Upper lobe of left lung (tissue), 4 donors: ENCODE results near the gene DHCR24.

Experiments used
- POLR2AphosphoS5 ChIP-seq, 2 donors: sonication (generic); formaldehyde crosslinking; IDR thresholded peaks; one replicate each; pipeline ENCODE4 v1.5.1; 2017; ENCODE audit warnings: antibody characterized with exemption in 2 of 2
- TF ChIP-seq, protein P1 (sequence below), 6 experiments: fragments of 450-650 bp in 4 of 6; fragments of 200-600 bp in 2 of 6; sonication (generic) in 2 of 6; IDR thresholded peaks; one replicate each; pipeline ENCODE4 v1.5.1; 2016 to 2019; ENCODE audit warnings: antibody characterized with exemption in 6 of 6

DNA sequence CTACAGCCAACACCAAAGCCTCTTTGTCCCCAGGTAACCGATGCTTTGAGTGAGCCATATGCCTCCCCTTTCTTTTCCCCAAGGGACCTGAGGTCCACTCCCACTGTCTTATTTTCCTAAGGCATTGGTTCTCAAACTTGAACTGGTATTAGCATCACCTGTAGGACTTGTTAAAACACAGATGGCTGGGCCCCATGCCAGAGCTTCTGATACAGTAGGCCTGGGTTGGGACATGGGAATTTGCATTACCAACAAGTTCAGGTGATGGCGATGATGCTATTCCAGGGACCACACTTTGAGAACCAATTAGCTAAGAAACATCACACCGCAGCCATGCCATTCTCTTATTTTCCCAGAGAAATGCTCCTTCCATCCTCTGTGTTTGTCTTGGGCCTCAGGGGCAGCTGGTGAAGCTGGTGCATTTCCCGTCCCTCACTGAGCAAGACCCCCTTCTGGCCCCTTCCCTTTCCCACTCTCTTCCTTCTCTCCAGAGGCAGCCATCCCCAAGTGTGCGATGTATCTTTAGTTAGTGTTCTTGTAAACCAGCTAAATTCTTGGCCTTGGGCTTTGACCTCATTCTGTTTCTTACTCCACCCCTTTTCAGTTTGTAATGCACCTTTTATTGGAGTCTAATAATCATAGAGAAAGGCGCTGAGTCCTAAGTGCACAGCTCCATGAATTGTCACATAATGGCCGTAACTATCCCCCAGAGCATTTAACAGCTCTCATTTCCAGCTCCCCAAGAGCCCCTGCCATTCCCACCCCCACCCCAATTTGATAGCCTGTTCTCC, 71.7 kb downstream of the DHCR24 start:
- TF ChIP-seq, protein P1, sequence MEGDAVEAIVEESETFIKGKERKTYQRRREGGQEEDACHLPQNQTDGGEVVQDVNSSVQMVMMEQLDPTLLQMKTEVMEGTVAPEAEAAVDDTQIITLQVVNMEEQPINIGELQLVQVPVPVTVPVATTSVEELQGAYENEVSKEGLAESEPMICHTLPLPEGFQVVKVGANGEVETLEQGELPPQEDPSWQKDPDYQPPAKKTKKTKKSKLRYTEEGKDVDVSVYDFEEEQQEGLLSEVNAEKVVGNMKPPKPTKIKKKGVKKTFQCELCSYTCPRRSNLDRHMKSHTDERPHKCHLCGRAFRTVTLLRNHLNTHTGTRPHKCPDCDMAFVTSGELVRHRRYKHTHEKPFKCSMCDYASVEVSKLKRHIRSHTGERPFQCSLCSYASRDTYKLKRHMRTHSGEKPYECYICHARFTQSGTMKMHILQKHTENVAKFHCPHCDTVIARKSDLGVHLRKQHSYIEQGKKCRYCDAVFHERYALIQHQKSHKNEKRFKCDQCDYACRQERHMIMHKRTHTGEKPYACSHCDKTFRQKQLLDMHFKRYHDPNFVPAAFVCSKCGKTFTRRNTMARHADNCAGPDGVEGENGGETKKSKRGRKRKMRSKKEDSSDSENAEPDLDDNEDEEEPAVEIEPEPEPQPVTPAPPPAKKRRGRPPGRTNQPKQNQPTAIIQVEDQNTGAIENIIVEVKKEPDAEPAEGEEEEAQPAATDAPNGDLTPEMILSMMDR (IDR thresholded peaks at IDR 0.05): no peak
- TF ChIP-seq POLR2AphosphoS5 (IDR thresholded peaks at IDR 0.05): no peak
